Stimulated activated CD8-positive, alpha-beta memory T cell treated with anti-CD3 and anti-CD28 coated beads, Interleukin-12 subunit alpha, Interleukin-12 subunit beta, amount 100 ng/mL, for 1 hour (primary cell): ENCODE data around the gene GALNT17.
"Not testable (repeated sequence)": the region's sequence is repeated elsewhere in the genome, so short reads cannot be mapped to it uniquely, and the experiment has no call there.

ENCODE experiments used
- DNase-seq: peaks from one replicate; pipeline ENCODE4 v3.0.0-alpha.2; 2020; ENCODE audit warnings: low read depth

The GALNT17 gene

DNA sequence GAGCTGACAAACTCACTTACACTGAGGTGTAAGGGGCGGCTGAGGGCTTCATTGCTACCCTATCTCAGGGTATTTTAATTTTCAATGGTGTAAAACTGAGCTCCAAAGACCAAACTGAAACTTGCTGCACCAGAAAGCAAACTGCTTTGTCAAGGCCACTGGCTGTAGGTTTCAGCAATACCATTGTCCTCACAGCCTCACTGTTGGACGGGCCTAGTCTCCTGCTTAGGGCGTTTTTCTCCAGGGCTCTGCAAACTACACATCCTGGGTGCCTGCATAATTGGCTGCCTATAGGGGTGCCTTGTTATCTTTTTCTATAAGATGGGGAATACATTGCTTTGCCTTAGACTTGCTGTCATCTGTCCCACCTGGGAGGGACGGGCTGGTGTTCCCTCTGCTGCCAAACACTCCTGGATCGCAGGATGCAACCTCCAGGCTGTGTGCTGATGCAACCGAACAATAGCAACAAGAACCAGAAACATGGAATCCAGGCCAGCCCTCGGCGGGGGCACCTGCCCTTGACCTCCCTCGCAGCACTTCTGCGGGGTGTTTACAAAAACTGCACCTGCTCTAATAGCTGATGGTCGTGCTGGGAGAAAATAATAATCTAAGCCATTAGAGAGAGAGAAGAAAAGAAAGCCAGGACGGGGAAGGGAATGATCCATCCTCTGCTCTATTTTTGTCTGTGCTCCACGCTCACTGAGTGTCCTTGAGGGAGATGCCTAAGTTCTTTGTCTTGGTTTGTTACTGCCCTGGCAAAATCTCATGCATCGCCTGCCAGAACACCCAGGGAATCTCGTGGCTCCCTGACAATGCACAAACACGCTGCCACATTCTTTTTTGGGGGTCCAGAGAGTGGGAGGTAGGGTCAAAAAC lies 104.5 kb downstream of the GALNT17 start:
- DNase-seq: no peak

DNA sequence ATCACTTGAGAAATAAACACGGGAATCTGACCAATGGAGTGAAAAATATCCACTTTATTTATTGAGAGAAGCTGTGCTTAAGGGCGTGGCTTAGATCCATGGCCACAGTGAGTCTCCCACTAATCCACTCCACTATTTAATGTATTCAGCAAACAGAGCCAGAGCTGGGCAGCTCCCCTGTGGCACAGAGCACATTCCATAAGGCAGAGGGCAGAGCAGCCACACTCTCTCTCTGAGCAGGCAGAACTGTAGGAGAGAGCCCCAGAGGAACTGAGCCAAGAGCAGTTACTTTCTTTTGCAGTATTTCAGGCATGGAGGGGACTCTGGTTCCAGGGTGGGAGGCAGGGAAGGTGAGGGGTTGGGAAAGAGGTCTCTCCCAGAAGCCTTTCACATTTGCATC lies 106.0 kb downstream of the GALNT17 start:
- DNase-seq: no peak

DNA sequence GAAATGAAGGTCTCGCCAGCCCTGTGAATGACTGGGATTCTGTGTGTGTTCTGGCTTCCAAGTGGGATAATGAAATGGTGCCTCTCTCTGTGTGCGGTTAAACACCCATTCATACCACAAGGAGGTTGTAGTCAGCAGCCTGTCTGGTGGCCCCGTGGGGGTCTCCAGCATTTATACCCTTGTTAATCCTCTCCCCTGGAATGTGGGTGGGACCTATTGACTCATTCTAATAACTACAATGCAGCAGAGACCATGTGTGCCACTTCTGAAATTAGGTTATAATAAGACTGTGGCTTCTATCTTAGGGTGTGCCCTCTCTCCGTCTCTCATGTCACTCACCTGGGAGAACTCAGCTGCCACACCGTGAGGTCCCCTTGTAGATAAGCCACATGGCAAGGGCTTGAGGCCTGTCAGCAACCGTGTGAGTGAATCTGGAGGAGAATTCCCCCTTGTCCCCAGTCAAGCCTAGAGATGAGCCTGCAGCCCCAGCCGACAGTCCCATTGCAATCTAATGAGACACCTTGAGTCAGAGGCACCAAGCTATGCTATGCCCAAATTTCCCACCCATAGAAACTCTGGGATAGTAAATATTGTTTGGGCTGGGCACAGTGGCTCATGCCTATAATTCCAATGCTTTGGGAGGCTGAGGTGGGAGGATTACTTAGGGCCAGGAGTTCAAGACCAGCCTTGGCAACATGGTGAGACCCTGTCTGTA lies 106.8 kb downstream of the GALNT17 start:
- DNase-seq: no peak

DNA sequence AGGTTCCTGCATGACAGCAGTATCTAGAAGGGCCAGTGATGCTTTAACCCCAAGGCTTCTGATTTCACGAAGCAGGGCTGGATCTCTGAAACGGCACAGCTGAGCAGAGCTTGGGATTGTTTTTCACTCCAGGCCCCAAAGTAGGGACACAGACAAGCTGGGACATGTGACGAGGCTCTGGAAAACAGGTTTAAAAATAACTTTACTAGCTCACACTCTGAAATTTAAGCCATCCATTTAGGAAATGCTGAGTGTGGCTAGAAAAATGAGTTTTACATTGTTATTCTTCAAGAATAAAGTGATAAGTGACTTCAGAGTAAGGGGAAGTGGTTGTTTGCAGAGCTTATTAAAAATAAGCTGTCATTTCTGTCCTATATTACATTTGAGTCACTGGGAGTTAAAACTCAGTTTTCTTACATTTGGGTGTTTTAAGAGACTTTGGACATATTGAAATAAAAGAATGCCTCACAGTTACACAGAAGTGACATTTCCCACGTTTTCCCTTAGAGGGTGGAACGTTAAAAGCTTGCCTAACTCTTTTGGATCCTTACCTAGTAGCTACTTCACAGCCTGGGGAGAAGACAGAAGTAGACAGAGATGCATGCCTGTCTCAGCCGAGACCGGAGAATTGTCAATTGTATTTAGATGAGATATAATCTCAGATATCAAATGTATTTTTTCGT lies 107.8 kb downstream of the GALNT17 start:
- DNase-seq: no peak

DNA sequence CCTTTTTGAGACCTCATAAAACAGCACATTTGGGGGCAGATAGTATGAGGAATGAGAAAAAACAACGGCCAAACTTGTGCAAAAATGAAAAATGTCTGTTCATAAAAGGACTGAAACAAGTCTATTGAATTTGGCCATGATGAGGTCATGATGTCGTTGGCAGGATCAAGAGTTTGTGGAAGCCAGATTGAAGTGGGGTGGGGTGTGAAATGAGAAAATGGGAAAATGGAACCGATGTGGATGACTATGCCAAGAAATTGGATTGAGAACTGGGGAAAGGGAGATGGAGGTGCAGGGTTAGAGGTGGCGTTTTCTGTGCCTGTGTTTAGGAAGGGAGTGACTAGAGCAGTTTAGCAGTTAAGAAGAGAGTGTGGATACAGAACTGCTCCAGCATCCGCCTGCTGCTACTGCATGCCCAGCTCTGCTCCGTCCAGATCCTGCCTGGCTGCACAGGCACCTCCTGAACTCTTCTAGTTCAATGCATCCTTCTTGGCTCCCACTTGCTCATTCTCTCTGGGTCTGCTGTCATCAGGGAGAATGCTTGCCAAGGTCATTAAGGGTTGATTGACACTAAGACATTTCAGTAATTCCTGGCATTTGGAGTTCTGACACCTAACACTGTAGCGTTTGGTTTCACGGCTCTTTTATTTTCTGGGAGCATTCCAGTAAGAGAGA lies 111.9 kb downstream of the GALNT17 start:
- no peak for DNase-seq

DNA sequence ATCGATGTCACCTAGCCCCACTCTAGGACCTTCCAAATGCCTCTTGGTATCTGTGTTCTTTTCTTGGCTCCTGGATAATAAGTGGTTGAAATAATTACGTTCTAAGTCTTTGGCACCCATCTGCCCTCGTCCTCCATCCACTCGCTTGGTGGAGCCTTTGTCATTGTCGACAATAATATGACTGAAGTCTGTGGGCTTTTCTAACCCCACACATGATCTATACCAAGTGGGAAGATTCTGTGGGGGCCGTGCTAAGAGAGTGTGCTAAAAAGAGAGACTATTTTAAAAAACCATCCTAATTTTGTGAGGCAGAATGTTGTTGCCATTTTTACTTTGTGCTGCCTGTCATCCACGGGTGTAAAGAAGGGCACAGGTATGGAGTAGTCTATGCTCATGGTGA lies 113.1 kb downstream of the GALNT17 start:
- no peak for DNase-seq

DNA sequence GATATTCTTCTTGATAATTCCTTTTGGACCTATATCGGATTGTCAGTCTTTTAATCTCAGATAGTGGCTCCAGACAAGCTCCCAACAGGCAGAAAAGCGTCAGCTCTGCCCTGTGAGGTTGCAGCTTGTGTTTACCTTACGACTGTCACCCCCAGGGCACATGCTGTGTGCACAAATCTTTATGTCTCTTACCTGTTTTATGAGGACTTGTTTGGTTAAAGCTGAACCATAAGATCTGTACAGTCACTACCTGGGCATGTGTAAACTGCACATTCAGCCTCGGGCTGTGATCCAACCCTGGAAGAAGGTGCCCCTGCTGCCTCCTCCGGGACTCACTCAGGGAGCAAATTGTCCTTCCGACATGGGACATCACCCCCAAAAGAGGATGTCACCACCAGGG lies 119.8 kb downstream of the GALNT17 start:
- DNase-seq: no peak

DNA sequence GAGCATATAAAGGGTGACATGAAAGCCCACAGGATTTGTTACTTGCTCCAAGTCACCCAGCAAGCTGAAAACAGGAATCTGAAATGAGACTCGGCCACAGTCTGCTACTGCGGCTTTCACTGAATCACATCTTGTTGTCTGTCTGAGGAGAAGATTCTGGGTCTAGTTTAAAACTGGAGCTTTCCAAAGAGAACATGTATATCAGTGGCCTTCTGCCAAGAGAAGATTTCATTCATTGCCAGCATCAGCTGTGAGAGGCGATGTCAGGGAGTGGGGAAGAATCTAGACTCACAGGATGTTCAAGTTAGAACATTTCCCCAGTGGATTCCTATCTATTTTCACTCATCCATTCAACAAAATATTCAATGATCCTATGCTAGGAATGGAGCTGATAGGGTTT lies 122.8 kb downstream of the GALNT17 start:
- no peak for DNase-seq

DNA sequence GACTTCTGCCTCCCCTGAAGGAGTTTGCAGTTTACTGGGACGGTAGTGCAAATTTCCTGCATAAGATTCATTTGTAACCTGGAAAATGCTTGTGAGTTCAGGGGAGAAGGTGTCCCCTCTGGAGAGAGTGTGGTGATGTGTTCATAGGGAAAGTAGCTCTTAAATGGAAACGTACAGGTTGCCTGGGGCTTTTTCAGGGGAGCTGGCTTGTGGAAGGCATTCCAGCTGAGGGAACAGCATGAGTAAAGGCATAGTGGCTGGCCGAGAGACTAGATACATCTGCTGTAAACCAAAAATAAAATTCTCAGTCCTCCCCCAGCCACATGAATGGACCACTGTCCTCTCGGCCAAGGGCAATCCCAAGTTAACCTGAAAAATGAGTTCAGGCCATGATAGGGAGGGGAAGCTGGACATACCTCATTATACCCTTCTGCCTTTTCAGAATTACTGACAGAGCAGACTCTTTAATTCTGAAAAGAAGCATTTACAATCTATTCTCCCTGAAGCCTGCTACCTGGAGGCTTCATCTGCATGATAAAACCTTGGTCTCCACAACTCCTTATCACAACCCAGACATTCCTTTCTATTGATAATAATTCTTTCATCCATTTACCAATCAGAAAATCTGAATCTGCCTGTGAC lies 123.7 kb downstream of the GALNT17 start:
- no peak for DNase-seq

DNA sequence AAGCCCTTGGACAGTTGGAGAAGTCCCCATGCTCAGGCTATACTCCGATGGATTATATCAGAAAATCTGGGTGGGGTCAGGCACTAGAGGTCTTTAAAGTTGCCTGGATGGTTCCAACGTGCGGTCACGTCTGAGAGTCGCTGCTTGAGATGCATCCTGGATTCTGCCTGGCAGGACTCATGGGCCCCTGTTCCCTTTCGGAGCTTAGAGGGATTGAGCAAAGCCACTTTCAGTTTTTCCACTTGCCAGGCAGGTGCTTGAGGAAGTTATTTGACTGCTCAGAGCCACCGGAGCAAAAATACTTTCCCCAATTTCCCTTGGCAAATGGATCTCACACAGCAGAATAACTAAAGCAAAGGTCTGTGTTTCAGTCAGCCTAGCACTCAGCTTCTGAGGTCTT lies 129.1 kb downstream of the GALNT17 start:
- DNase-seq: no peak

DNA sequence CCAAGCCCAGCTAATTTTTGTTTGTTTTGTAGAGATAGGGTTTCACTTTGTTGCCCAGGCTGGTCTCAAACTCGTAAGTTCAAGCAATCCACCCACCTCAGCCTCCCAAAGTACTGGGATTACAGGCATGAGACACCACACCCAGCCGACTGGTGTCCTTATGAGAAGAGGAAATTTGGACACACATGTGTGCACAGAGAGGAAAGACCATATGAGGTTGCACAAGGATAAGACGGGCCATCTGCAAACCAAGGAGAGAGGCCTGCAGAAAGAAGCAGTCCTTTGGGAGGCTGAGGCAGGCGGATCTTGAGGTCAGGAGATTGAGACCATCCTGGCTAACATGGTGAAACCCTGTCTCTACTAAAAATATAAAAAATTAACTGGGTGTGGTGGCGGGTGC lies 130.9 kb downstream of the GALNT17 start:
- DNase-seq: not testable (repeated sequence)

DNA sequence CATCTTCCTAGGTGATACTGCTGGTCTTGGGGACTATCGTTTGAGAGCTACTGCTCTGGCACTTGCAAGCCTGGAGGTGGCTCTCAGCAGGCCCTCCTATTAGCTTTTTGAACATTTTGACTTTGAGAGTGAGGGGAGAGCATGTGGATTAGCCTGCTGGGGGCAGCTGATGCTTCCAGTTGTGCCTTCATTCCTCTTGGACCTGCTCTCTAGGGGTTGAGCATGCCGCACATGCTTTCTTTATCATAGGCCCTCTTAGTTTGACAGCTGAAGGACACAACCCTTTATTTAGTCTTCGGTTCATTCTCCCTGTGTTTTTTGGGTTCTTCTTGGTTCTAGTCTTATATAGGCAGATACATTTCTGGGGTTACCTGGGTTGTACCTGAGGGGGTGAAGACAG lies 132.1 kb downstream of the GALNT17 start:
- no peak for DNase-seq

DNA sequence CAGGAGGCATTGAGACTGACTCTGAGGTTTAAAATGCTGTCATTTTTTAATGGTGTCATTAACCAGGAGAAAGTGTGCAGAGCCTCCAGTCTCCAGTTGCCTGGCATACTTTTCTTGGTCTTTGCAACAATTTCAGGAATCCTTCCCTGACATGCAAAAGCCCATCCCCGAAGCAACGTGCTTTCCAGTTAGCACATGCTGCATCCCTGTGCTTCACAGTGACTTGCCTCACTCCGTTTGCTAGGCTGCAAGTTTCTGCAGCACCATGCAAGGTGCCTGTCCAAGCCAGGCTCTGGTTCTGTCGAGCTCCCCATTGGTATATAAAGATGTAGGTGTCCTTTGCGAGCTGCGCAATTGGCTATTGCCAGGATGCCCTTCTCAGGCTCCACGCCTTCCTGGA lies 135.0 kb downstream of the GALNT17 start:
- no peak for DNase-seq

DNA sequence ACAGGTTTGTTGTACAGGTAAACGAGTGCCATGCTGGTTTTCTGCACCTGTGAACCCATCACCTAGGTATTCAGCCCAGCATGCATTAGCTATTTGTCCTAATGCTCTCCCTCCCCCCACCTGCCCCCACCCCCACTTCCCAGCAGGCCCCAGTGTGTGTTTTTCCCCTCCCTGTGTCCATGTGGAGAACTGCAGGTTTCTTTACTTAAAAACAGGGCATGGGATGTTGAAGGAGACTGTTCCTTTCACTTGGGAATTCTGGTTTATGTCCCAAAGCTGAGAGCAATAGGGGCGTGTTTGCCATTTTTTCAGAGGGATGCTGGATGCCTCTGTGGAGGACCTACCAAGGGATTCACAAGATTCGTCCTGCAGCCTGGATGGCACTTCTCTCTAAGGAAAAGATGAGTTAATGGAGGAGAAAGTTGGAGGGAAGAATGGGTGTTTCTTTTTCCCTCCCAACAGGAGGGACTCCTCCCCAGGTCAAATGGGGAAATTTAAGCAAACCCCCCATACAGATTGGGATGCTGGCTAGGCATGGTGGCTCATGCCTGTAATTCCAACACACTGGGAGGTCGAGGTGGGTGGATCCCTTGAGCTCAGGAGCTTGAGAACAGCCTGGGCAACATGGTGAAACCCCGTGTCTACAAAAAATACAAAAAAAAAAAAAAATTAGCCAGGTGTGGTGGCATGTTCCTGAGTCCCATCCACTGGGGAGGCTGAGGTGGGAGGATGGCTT lies 136.0 kb downstream of the GALNT17 start:
- no peak for DNase-seq

DNA sequence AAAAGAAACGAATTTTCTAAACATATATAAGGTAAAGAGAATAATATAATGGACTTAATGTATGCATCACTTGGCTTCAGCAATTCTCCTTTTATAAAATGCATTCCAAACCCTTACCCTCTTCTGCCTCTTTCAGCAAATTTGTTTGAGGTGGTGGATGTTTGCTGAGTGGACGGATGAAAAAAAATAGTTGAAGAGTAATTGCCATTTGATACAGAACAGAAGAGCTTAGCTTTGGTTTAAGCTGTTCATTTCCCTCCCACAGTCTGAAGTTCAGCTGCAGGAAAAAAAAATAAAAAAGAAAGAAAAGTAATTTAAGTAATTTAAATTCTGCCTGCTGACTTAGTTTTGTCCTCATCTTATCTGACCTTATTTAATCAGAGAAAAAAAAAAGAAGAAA lies 138.6 kb downstream of the GALNT17 start:
- no peak for DNase-seq

DNA sequence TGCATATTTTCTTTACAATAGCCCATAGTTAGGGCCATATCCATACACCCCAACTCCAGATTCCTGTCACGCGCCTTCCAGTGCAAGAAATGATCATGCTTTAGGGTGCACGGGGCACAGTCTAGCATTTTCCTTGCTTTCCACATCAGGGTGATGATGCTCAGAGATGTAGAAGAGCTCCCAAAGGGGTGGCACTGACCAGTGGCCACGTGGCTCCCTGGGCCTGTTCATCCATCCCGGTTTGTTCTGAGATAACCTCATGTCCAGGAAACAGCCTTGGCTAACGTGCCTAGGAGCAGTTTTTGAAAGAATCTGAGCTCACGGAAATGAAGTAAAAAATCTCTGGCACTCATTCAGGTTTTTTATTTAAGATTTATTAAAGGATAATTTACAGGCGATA lies 139.3 kb downstream of the GALNT17 start:
- DNase-seq: no peak

DNA sequence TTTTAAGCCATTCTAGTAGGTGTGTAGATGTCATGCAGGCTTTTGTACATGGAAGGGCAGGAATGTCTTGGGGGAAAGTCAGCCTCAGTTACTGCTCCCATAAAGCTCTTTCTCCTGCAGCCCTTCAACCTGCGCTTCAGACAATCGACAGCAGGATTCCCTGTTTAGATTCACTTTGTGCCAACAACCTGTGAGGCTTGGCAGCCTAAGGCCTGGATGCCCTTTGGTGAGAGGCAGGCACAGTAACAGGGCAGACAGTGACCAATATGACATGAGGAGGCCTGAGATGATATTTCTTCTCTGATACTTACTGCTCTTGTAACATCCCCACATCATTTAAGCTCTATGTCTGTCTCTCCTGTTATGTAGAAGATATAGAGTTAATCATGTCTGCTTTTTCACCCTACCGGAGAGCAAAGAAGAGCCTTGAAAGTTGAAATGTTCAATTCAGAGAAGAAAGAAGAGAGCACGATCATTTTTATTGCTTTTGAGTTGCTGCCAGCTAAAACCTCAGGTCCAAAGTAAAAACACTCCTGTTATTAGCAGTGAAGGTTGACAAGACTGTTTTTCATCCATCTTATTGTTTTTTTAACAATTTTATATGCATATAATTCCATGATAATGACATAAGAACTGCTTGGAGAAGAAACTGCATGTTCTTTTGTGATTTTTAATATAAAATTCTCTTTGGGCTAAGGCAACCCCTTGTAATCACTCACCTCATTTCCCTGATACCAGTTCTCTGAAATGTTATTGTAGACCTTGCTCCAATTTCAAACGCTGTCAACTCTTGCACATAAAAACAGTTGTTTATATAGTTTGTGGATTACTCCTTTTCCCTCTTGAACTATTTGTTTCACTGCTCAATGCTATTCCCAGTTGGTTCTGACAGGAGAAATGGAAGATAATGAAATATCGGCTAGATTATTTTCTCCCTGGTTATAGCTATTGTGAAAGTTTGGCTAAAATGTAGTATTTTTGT lies 140.9 kb downstream of the GALNT17 start:
- no peak for DNase-seq

DNA sequence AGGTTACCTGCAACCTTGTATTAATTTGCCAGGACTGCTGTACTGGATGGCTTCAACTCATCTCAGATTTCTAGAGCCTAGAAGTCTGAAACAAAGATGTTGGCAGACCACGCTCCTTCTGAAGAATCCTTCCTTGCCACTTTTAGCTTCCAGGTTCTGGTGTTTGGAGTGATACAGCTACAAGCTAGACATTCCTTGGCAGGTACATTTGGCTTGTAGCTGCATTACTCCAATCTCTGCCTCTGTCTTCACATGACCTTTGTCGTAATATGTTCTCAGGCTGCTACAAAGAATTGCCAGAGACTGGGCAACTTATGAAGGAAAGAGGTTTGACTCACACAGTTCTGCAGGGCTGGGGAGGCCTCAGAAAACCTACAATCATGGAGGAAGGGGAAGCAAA lies 146.3 kb downstream of the GALNT17 start:
- no peak for DNase-seq

DNA sequence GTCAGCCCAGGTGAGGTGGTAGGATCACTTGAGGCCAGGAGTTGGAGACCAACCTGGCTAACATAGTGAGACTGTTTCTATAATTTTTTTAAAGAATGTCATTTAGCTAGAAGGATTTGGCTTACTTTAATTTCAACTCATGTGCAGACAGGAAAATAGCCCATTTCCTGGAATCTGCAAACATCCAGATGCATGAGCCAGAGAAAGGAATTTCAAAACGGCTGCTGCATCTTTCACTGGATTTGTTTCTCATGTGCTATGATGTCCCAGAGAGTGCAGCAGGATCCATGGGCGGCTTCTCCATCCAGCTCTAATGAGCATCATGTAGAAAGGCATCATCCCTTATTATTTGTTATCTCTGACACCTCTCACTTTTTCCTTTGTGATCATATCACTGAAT lies 149.3 kb downstream of the GALNT17 start:
- no peak for DNase-seq

DNA sequence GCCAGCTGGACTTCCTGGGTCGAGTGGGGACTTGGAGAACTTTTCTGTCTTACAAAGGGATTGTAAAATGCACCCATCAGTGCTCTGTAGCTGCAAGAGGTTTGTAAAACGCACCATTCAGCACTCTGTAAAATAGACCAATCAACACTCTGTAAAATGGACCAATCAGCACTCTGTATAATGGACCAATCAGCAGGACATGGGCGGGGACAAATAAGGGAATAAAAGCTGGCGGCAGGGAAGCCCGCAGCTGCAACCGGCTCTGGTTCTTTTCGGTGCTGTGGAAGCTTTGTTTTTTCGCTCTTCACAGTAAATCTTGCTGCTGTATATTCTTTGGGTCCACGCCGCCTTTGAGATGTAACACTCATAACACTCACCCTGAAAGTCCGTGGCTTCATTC lies 151.9 kb downstream of the GALNT17 start:
- DNase-seq: no peak
